K562 (cell line): ENCODE data around the gene PMF1. TPM values are rescaled to one million over a fixed set of nuclear protein-coding genes. Genes with fewer than 3 reads are reported as not detected.

Experiments used
- ATF3 ChIP-seq, 2 experiments: fragments of 450-650 bp in 1 of 2; sonication (generic) in 1 of 2; formaldehyde crosslinking in 1 of 2; IDR thresholded peaks in 1 of 2; conservative IDR thresholded peaks in 1 of 2; 2 replicates each; pipeline versions ENCODE4 v1.6.1 to v1.8.1; 2016 to 2023; ENCODE audit warnings: mild to moderate bottlenecking in 2 of 2, moderate library complexity in 2 of 2, inconsistent platforms in 1 of 2, missing genetic modification reagents in 1 of 2
- CBFA2T2 ChIP-seq: fragments of 450-650 bp; conservative IDR thresholded peaks from 2 replicates; pipeline ENCODE4 v1.6.1; 2017; ENCODE audit warnings: mild to moderate bottlenecking
- EGR1 ChIP-seq: fragments of 450-650 bp; conservative IDR thresholded peaks from 2 replicates; pipeline ENCODE4 v1.6.1; 2017; ENCODE audit warnings: mild to moderate bottlenecking
- ELF1 ChIP-seq: fragments of 200-800 bp; sonication (Bioruptor generic); IDR thresholded peaks from 2 replicates; pipeline ENCODE4 v1.6.1; 2016; ENCODE audit warnings: missing genetic modification characterization, missing compliant biosample characterization
- HDAC1 ChIP-seq, 2 experiments: fragments of 450-650 bp; IDR thresholded peaks; 2 replicates each; pipeline ENCODE4 v1.6.1; 2016 to 2017; ENCODE audit warnings: inconsistent platforms in 1 of 2, mild to moderate bottlenecking in 1 of 2, moderate library complexity in 1 of 2
- HDAC2 ChIP-seq: fragments of 450-650 bp; IDR thresholded peaks from 2 replicates; pipeline ENCODE4 v1.6.1; 2016; ENCODE audit warnings: mild to moderate bottlenecking
- HNRNPLL ChIP-seq: fragments of 200-400 bp; formaldehyde crosslinking; IDR thresholded peaks from 2 replicates; pipeline ENCODE4 v1.6.1; 2017; ENCODE audit warnings: low read length, low read depth, mild to moderate bottlenecking; ENCODE audit not compliant: poor library complexity, severe bottlenecking
- LCOR ChIP-seq: sonication (generic); formaldehyde crosslinking; IDR thresholded peaks from 2 replicates; pipeline ENCODE4 v1.8.0; 2022; ENCODE audit warnings: mild to moderate bottlenecking, missing genetic modification reagents
- MEIS2 ChIP-seq: fragments of 450-650 bp; IDR thresholded peaks from 2 replicates; pipeline ENCODE4 v1.6.1; 2014; ENCODE audit warnings: mild to moderate bottlenecking; ENCODE audit not compliant: partially characterized antibody
- MXI1 ChIP-seq: IDR thresholded peaks from 2 replicates; pipeline ENCODE4 v1.6.1; 2011; ENCODE audit warnings: low read depth, mild to moderate bottlenecking, improper control_type of control experiment, low read length
- MYNN ChIP-seq, 2 experiments: sonication (generic); formaldehyde crosslinking in 1 of 2; IDR thresholded peaks; 2 replicates each; pipeline versions ENCODE4 v1.5.0 to v1.6.1; 2016 to 2020; ENCODE audit warnings: antibody characterized with exemption in 1 of 2, missing genetic modification reagents in 1 of 2
- NCOA6 ChIP-seq: fragments of 450-650 bp; IDR thresholded peaks from 2 replicates; pipeline ENCODE4 v1.6.1; 2017; ENCODE audit warnings: mild to moderate bottlenecking
- NR1H2 ChIP-seq: sonication (generic); formaldehyde crosslinking; IDR thresholded peaks from 2 replicates; pipeline ENCODE4 v1.4.0; 2020; ENCODE audit warnings: mild to moderate bottlenecking, missing genetic modification reagents
- PHB ChIP-seq: fragments of 250-450 bp; sonication (Bioruptor Pico); IDR thresholded peaks from 2 replicates; pipeline ENCODE4 v1.5.0; 2021
- POLR2G ChIP-seq: fragments of 200-400 bp; formaldehyde crosslinking; IDR thresholded peaks from 2 replicates; pipeline ENCODE4 v1.6.1; 2017; ENCODE audit warnings: low read depth, mild to moderate bottlenecking, antibody characterized with exemption, low read length, moderate library complexity
- SPI1 ChIP-seq: IDR thresholded peaks from 2 replicates; pipeline ENCODE4 v1.6.1; 2011; ENCODE audit warnings: low read depth, low read length, control low read depth, borderline replicate concordance
- TAF1 ChIP-seq: IDR thresholded peaks from 2 replicates; pipeline ENCODE4 v1.6.1; 2011; ENCODE audit warnings: mild to moderate bottlenecking, low read length, moderate library complexity; ENCODE audit not compliant: insufficient read depth, control insufficient read depth, severe bottlenecking; ENCODE audit errors: extremely low read depth
- TAF9B ChIP-seq: fragments of 450-650 bp; IDR thresholded peaks from 2 replicates; pipeline ENCODE4 v1.6.1; 2018; ENCODE audit warnings: mild to moderate bottlenecking; ENCODE audit not compliant: partially characterized antibody
- TGIF2 ChIP-seq: sonication (generic); formaldehyde crosslinking; IDR thresholded peaks from 2 replicates; pipeline ENCODE4 v1.8.1; 2022; ENCODE audit warnings: mild to moderate bottlenecking, missing genetic modification reagents, moderate library complexity
- YY1 ChIP-seq, 3 experiments: IDR thresholded peaks; 2 replicates each; pipeline ENCODE4 v1.6.1; 2011; ENCODE audit warnings: low read length in 2 of 3, mild to moderate bottlenecking in 2 of 3, moderate library complexity in 2 of 3, borderline replicate concordance in 1 of 3, control low read depth in 1 of 3, low read depth in 1 of 3; ENCODE audit not compliant: insufficient read depth in 3 of 3, insufficient replicate concordance in 2 of 3, control insufficient read depth in 1 of 3, insufficient read length in 1 of 3; ENCODE audit errors: extremely low read depth in 1 of 3
- ZNF384 ChIP-seq: IDR thresholded peaks from 2 replicates; pipeline ENCODE4 v1.6.1; 2012; ENCODE audit warnings: low read depth, low read length, improper control_type of control experiment
- ZNF830 ChIP-seq: fragments of 250-450 bp; sonication (Bioruptor Pico); IDR thresholded peaks from 2 replicates; pipeline ENCODE4 v1.5.0; 2021; ENCODE audit warnings: mild to moderate bottlenecking
- polyA plus RNA-seq, 8 experiments: library from polyadenylated mRNA; depleted of rRNA in 4 of 8; stranded (reverse) in 5 of 8; unstranded in 3 of 8; fragments of >200 nt; fragmentation: Nextera tagmentation in 2 of 8; fragmentation: Illumina TruSeq in 1 of 8; extraction: Ambion mirVana in 2 of 8; extraction: Trizol in 1 of 8; gene quantifications; 2 replicates each; pipeline versions ENCODE4 v1.2.1 to v1.2.3, GENCODE V29; 2011 to 2014; ENCODE audit warnings: inconsistent platforms in 1 of 8, missing spikeins in 1 of 8
- total RNA-seq, 7 experiments: library from RNA; depleted of rRNA in 6 of 7; stranded (reverse); fragments of >200 nt in 6 of 7; fragmentation: Illumina TruSeq in 2 of 7; extraction: Trizol in 2 of 7; gene quantifications; 2 replicates each; pipeline versions ENCODE4 v1.2.1 to v1.2.3, GENCODE V29; 2011 to 2021; ENCODE audit warnings: low replicate concordance in 1 of 7
- TF ChIP-seq, protein P1 (sequence below): fragments of 450-650 bp; formaldehyde crosslinking; IDR thresholded peaks from 2 replicates; pipeline ENCODE4 v1.4.0; 2022; ENCODE audit warnings: missing genetic modification characterization
- TF ChIP-seq, protein P2 (sequence below): sonication (generic); formaldehyde crosslinking; IDR thresholded peaks from 2 replicates; pipeline ENCODE4 v1.8.0; 2023; ENCODE audit warnings: mild to moderate bottlenecking, missing genetic modification reagents
- TF ChIP-seq, protein P3 (sequence below): sonication (generic); formaldehyde crosslinking; IDR thresholded peaks from 2 replicates; pipeline ENCODE4 v1.8.0; 2022; ENCODE audit warnings: missing genetic modification reagents, mild to moderate bottlenecking, moderate library complexity, borderline replicate concordance

The PMF1 gene
- total and polyA plus RNA-seq, 9 of the 15 experiments (the other 6 are each of a cell fraction or from before 2014, with no cell fraction given), result 9.4 to 92.9 (median 71.0) TPM

DNA sequence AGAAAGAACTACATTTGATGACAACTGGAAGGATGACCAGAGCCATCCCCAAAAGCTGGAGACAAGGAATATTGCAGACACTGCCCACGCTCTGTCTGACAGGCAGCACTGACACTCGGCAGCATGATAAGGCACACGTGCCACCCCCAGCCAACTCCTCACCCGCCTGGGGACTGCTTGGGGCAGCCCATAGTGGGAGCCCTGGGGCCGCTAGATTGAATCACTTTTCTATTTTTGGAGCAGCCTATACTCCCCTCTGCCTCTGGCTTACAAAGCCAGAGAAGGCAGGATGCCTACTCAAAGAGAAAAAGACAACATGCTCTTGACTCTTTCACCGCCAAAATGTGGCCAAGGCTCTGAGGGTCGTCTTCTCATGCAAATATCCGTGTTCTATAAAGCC, 68.5 kb downstream of the PMF1 start (continued):
- TF ChIP-seq, protein P1, sequence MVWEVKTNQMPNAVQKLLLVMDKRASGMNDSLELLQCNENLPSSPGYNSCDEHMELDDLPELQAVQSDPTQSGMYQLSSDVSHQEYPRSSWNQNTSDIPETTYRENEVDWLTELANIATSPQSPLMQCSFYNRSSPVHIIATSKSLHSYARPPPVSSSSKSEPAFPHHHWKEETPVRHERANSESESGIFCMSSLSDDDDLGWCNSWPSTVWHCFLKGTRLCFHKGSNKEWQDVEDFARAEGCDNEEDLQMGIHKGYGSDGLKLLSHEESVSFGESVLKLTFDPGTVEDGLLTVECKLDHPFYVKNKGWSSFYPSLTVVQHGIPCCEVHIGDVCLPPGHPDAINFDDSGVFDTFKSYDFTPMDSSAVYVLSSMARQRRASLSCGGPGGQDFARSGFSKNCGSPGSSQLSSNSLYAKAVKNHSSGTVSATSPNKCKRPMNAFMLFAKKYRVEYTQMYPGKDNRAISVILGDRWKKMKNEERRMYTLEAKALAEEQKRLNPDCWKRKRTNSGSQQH (CRISPR knock-in tag), result no peak
- TF ChIP-seq NR1H2 (no peak), ZNF384 (no peak), ZNF830 (CRISPR knock-in tag) (no peak), HDAC2 (peak; percentile 75), CBFA2T2 (peak; percentile 24), SPI1 (no peak), TGIF2 (CRISPR knock-in tag) (peak; percentile 100), LCOR (CRISPR knock-in tag) (peak; percentile 55; the same call in 1 of the 2 replicates), HNRNPLL (no peak), YY1 (IDR thresholded peaks at IDR 0.05; ENCODE audit: borderline replicate concordance in 1 of 3, control insufficient read depth in 1 of 3, extremely low read depth in 1 of 3, insufficient read depth in 3 of 3, insufficient read length in 1 of 3, insufficient replicate concordance in 2 of 3, low read depth in 1 of 3, low read length in 2 of 3) (peak in 1 of 3 experiments; percentile 21), TAF9B (peak; percentile 69), MXI1 (peak; percentile 100), TAF1 (peak; percentile 34), HDAC1 (IDR thresholded peaks at IDR 0.05) (peak; percentile 42 to 98; a peak in 2 of 4 replicates), MEIS2 (peak; percentile 37), EGR1 (peak; percentile 81), NCOA6 (no peak), MYNN (IDR thresholded peaks at IDR 0.05) (0 out of 2 replicates have a peak, but pooled peaks have one; percentile 42), MYNN (CRISPR knock-in tag; IDR thresholded peaks at IDR 0.05) (no peak), PHB (CRISPR knock-in tag) (no peak), ATF3 (IDR thresholded peaks at IDR 0.05) (peak; percentile 59), ATF3 (CRISPR knock-in tag; conservative IDR thresholded peaks at IDR 0.05) (no peak), POLR2G (no peak), ELF1 (tag) (no peak)
- TF ChIP-seq, protein P2, sequence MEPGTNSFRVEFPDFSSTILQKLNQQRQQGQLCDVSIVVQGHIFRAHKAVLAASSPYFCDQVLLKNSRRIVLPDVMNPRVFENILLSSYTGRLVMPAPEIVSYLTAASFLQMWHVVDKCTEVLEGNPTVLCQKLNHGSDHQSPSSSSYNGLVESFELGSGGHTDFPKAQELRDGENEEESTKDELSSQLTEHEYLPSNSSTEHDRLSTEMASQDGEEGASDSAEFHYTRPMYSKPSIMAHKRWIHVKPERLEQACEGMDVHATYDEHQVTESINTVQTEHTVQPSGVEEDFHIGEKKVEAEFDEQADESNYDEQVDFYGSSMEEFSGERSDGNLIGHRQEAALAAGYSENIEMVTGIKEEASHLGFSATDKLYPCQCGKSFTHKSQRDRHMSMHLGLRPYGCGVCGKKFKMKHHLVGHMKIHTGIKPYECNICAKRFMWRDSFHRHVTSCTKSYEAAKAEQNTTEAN (CRISPR knock-in tag), result 0 out of 2 replicates have a peak, but pooled peaks have one; percentile 33
- TF ChIP-seq, protein P3, sequence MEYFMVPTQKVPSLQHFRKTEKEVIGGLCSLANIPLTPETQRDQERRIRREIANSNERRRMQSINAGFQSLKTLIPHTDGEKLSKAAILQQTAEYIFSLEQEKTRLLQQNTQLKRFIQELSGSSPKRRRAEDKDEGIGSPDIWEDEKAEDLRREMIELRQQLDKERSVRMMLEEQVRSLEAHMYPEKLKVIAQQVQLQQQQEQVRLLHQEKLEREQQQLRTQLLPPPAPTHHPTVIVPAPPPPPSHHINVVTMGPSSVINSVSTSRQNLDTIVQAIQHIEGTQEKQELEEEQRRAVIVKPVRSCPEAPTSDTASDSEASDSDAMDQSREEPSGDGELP (CRISPR knock-in tag), result peak; percentile 48; the same call in 1 of the 2 replicates
